Islet of Langerhans (tissue), 1 donor: ENCODE data around the gene ABCB10.
"Not testable (repeated sequence)": the region's sequence is repeated elsewhere in the genome, so short reads cannot be mapped to it uniquely, and the experiment has no call there.

Experiments
- FAIRE-seq: peaks from one replicate; lab custom pipeline; 2011; peaks lifted over from hg19 to GRCh38; lab: Jason Lieb, UNC

The ABCB10 gene

GRCh38 chr1:229572286-229572685 is 13.8 kb upstream of the ABCB10 start:
- FAIRE-seq, result no peak

- no peak for FAIRE-seq
Measured at GRCh38 chr1:229570891-229571516, 12.5 kb upstream of the ABCB10 start.

GRCh38 chr1:229570305-229570704 is 11.8 kb upstream of the ABCB10 start:
- FAIRE-seq, result no peak

GRCh38 chr1:229567109-229567868 is 8.8 kb upstream of the ABCB10 start:
- FAIRE-seq, result no peak

- no peak for FAIRE-seq
Measured at GRCh38 chr1:229563701-229564100, 5.2 kb upstream of the ABCB10 start.

GRCh38 chr1:229563241-229563640 is 4.7 kb upstream of the ABCB10 start:
- no peak for FAIRE-seq

- FAIRE-seq, result no peak
Measured at GRCh38 chr1:229562686-229563085, 4.2 kb upstream of the ABCB10 start.

GRCh38 chr1:229561141-229561540 is 2.6 kb upstream of the ABCB10 start:
- no peak for FAIRE-seq

GRCh38 chr1:229560124-229560523 is 1.6 kb upstream of the ABCB10 start:
- not testable (repeated sequence) for FAIRE-seq

- not testable (repeated sequence) for FAIRE-seq
Measured at GRCh38 chr1:229559336-229559801, 862 bp upstream of the ABCB10 start.

GRCh38 chr1:229557913-229558414 is 543 bp downstream of the ABCB10 start:
- FAIRE-seq, result no peak

- FAIRE-seq, result no peak
Measured at GRCh38 chr1:229557200-229557850, 1.2 kb downstream of the ABCB10 start.

GRCh38 chr1:229554886-229555621 is 3.5 kb downstream of the ABCB10 start:
- no peak for FAIRE-seq

- FAIRE-seq, result no peak
Measured at GRCh38 chr1:229553621-229554130, 4.8 kb downstream of the ABCB10 start.

GRCh38 chr1:229552732-229553131 is 5.8 kb downstream of the ABCB10 start:
- FAIRE-seq, result no peak

GRCh38 chr1:229550812-229551567 is 7.5 kb downstream of the ABCB10 start:
- no peak for FAIRE-seq

- no peak for FAIRE-seq
Measured at GRCh38 chr1:229547542-229547941, 11.0 kb downstream of the ABCB10 start.

GRCh38 chr1:229544587-229544986 is 13.9 kb downstream of the ABCB10 start:
- FAIRE-seq, result no peak

- no peak for FAIRE-seq
Measured at GRCh38 chr1:229539863-229540506, 18.5 kb downstream of the ABCB10 start.

GRCh38 chr1:229538945-229539344 is 19.6 kb downstream of the ABCB10 start:
- no peak for FAIRE-seq

GRCh38 chr1:229537894-229538293 is 20.6 kb downstream of the ABCB10 start:
- no peak for FAIRE-seq
